M059J (cell line): ENCODE data around the gene GBX2. TPM values are rescaled to one million over a fixed set of nuclear protein-coding genes. Genes with fewer than 3 reads are reported as not detected.

Experiments used
- DNase-seq: peaks from one replicate; pipeline ENCODE4 v3.0.0-alpha.2; 2012; ENCODE audit warnings: low read depth
- total RNA-seq: library from RNA; depleted of rRNA; stranded (reverse); fragments of >200 nt; shearing (Covaris generic); gene quantifications from 2 replicates; pipeline ENCODE4 v1.2.3, GENCODE V29; 2014; rRNA removed

GBX2 gene
- total RNA-seq, 1 experiment from 2014 or later, result 6.6 TPM

DNA sequence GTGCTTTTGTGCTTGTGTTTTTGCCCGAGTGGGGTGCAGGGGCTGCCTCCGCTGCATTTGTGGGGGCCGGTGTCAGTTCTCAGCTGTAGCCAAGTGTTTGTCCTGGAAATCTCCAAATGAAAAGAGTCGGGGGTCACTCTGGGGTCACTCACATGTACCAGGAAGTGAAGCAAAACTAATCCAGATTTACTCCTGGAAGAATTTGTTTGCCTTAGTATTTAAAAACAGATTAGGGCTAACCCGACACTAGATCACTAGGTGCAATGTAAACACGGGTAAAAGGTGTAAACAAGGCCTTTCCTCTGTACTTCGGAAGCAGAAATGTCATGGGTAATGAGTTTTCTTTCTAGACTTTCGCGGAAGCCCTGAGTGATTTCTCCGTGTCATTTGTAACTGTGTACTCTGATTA lies 50.3 kb downstream of the GBX2 start:
- no peak for DNase-seq

- DNase-seq, result no peak
Measured at GRCh38 chr2:236117401-236117800, 50.8 kb downstream of the GBX2 start.

Other genes with a start within 250 kb of the GBX2 start
- 0.30 TPM in 1 of 2 replicates, not detected in the other for gene ASB18, start 96.0 kb upstream of the GBX2 start, total RNA-seq